HG03521 (cell line): ENCODE measurements around the gene PCDHGB1.
"Not testable (repeated sequence)": the region's sequence is repeated elsewhere in the genome, so short reads cannot be mapped to it uniquely, and the experiment has no call there.

Experiments
- ATAC-seq: cut with Tn5 transposase; IDR thresholded peaks from one replicate; pipeline ENCODE4 v1.9.1; 2021; ENCODE audit warnings: mild to moderate bottlenecking, moderate library complexity; ENCODE audit not compliant: unreplicated experiment

PCDHGB1 gene

GRCh38 chr5:141349917-141350619 lies at the start of gene PCDHGB1:
TSS of gene PCDHGB1 (plus strand) at chr5:141350099. CDS start at chr5:141350261, 162 bp downstream.
- ATAC-seq = peak; percentile 88

DNA sequence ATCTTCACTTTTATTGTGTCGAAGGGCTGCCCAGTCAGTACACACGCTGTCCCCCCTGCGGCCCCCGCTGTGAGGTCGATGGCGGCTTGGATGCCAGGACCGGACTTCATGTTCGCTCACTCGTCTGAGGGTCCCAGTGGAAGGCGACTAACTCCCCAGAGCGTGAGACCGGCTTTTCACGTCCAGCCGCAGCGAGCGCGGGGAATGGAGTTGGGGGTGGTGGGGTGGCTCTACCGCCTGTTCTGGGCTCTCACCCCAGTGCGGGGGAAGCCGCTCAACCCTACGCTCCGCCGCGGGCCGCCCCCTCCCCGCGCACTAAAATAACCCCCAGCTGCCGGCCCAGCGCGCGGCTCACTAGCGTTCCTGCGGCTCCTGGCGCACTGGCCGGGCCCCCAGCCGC lies 46.1 kb upstream of the PCDHGB1 start, which contains the start of gene SLC25A2:
Gene SLC25A2, minus strand, starts transcription at position 294 of the 400 bp plus-strand sequence. Its CDS starts 184 bp downstream, at position 110.
- no peak for ATAC-seq

DNA sequence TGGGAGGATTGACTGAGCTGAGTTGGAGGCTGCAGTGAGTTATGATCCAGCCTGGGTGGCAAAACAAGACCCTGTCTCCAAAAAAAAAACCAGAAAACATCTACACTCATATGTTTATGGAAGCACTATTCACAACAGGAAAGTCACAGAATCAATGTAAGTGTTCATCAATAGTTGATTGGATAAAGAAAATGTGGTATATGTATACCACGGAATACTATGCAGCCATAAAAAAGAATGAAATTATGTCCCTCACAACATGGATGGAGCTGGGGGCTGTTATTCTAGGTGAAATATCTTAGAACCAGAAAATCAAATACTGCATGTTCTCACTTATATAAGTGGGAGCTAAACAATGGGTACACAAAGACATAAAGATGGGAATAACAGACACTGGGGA lies 43.3 kb upstream of the PCDHGB1 start:
- ATAC-seq = no peak

- ATAC-seq = no peak
Observed at GRCh38 chr5:141313711-141314110, 36.2 kb upstream of the PCDHGB1 start.

DNA sequence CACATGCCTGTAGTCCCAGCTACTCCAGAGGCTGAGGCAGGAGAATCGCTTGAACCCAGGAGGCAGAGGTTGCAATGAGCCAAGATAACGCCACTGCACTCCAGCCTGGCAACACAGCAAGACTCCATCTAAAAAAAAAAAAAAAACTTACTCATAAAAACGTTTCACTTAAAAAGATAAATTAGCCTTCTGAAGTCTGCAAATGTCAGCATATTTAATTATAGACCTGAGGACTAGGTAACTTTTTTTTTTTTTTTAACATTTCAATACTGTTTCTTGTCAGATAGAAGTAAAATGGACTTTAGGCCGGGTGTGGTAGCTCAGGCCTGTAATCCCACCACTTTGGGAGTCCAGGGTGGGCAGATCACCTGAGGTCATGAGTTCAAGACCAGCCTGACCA lies 32.9 kb upstream of the PCDHGB1 start:
- not testable (repeated sequence) for ATAC-seq

DNA sequence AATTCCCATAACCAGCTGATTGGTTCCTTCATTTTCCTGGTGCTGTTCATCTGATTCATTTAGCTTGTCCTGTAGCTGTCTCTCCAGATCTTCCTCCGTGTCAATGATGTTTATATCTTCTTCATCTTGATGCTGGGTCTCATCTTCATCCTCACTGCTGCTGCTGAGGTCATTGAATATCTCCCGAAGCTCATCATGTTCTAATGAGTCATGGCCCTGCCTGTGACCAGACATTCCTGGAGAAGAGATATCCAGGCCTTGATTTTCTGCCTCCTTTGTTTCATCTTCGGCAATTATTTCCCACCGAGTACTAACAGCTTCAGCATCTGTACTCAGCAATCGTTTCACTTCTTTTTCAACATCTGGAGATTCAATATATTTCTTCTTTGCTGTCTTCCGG lies 30.7 kb upstream of the PCDHGB1 start:
- no peak for ATAC-seq

DNA sequence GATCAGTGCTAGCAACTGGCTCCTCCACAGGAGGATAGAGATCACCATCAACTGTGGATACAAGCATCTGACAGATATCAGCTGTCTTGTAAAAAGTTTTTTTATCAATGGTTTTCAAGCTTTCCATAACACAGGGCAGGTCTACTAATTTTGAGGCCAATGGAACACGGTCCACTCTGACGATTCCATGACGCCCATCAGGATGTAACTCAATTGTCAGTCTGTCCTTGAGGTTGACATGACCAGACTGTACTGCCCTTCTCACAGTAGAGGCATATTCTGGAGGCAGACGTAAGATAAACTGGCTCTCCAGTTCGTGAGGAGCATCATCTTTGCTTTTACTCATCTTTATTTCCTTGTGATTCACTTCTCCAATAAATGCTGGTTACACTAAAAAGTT lies 30.2 kb upstream of the PCDHGB1 start:
- no peak for ATAC-seq

DNA sequence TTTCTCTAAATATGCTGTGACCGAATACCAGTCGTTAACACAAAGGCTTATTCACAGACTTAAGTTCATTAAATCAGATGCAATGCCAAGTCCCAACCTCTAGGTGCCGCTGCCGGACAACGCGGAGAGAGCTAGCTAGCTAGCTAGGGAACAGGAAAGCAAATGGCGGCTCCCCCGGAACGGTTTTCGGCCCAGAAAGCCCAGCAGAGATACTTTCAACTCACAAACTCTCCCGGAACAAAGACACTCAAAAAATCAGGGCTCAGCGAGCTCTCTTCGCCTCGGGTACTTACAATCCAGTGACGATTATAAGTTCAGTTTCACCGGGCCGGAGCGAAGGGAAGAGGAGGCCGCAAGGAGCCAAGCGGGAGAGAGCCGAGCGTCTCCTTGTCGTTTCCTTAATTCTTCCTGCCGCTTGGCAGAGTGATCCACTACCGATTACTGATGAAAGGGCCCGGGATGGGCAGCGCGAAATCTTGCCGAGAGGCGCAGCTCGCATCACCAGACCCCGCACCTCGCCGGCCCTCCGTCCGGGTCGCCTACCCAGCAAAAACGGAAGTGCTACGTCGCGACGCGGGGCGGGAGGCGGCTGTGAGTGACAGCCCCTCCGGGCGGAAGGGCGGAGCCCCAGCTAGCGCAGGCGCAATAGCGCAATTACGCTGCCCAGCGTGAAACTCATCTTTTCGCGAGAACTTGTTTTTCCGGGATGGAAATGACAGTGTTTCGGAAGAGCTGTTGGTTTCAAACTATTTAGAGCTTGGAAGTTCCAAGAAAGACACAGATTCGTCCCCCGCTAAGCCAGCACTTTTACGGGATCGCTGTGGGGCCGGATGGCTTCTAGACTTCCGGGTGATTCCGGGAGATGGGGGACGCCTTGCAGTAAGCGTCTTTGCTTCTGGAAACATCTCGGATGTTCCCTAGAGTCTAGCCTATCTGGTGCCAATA lies 29.4 kb upstream of the PCDHGB1 start, which contains the start of gene TAF7:
Gene TAF7, minus strand, starts transcription at position 560 of the 945 bp plus-strand sequence. CDS start 740 bp downstream, outside the sequence.
- ATAC-seq = peak; percentile 88

GRCh38 chr5:141322261-141322660 lies 27.6 kb upstream of the PCDHGB1 start:
- ATAC-seq = no peak

DNA sequence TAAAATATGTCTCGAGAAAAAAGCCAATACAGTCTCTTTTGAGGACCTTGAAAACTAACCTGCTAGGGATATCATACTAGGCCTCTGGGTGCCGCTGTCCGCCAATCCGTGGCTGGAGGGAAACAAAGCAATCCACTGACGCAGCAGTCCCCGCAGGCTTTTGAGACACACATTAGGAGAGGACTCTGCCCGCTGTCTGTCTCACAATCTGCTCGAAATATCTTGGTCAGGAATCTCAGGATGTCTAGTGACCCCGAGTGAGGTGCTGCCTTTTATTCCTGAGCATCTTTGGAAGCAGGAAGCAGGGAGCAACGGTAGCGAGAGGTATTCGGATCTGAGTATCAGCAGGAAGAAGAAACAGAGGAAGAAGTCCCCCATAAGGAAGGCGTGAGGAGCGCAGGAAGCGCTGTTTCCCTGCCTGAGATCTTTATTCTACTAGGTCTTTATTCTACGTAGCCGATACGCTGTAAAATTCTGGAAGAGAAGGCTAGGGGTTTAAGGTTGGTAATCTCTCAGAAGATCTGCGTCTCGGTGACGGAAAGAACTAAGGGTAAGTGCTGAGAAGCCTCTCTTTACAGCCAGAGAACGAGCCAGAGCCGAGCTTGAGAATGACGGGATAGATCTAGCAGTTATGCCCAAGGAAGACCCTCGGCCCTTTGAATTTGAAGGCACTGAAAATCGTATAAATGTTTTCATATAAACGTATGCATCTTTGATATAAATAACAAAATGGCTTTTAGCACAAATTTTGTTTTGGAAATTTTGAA lies 23.6 kb upstream of the PCDHGB1 start:
- peak; percentile 84 for ATAC-seq

DNA sequence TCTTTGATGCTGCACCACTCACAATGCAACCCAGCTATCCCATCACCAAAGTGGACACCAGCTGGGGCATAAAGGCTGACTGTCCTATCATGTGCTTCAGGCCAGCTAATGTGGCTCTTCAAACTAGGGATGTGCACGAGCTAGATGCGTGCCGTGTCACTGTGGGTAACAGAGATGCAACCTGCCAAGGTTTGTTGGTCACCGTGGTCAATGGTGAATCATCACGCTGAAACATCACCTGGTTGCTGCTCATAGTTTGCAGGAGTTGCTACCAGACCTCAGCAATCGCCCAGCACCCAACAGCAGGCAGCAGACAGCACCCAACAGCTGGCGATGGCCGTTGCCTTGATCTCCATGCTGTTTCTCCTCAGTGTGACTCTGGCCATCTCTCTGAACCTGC lies 21.7 kb upstream of the PCDHGB1 start:
- no peak for ATAC-seq

- no peak for ATAC-seq
Observed at GRCh38 chr5:141330299-141331080, 19.4 kb upstream of the PCDHGB1 start, which contains the start of gene PCDHGA1. TSS of gene PCDHGA1 (plus strand) at chr5:141330514.

GRCh38 chr5:141332571-141332970 lies 17.3 kb upstream of the PCDHGB1 start:
- ATAC-seq = not testable (repeated sequence)

- no peak for ATAC-seq
Observed at GRCh38 chr5:141338538-141339306, 11.2 kb upstream of the PCDHGB1 start, which contains the start of gene PCDHGA2. TSS of gene PCDHGA2 (plus strand) at chr5:141338760.

DNA sequence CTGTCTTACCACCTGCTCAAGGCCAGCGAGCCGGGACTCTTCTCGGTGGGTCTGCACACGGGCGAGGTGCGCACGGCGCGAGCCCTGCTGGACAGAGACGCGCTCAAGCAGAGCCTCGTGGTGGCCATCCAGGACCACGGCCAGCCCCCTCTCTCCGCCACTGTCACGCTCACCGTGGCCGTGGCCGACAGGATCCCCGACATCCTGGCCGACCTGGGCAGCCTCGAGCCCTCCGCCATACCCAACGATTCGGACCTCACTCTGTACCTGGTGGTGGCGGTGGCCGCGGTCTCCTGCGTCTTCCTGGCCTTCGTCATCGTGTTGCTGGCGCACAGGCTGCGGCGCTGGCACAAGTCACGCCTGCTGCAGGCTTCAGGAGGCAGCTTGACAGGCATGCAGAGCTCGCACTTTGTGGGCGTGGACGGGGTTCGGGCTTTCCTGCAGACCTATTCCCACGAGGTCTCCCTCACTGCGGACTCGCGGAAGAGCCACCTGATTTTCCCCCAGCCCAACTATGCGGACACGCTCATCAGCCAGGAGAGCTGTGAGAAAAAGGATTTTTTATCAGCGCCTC lies 9.0 kb upstream of the PCDHGB1 start:
- not testable (repeated sequence) for ATAC-seq

DNA sequence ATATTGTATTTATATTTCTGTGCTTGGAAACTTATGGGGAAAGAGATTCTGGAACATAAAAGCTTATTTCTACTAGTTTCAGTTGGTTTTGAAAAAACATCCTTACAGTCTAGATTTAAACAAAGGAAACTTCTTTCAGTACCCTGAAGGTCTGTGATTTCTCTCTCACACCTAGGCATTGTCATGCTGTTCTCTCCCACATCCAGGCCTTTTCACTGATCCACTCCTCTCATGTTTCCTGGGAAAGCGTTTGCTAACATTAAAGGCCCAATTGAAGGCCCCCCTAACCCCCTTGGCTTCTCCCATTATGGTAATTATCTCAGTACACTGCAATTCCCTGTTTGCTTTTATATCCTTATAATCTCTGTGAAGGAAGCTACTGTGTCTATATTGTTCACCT lies 7.1 kb upstream of the PCDHGB1 start:
- ATAC-seq = no peak

GRCh38 chr5:141343242-141343952 lies 6.5 kb upstream of the PCDHGB1 start, which contains the start of gene PCDHGA3:
TSS of gene PCDHGA3 (plus strand) at chr5:141343829. CDS start at chr5:141344034, 205 bp downstream.
- ATAC-seq = no peak

- no peak for ATAC-seq
Observed at GRCh38 chr5:141343953-141344463, 5.9 kb upstream of the PCDHGB1 start.
